HEK293 (cell line): ENCODE data around the gene CCR5AS.

ENCODE experiments used
- CTCF ChIA-PET: fragments of 350-600 bp; formaldehyde crosslinking; extraction: SDS; loops from one replicate; lab custom pipeline; 2021; ENCODE audit warnings: antibody characterized with exemption; lab: Yijun Ruan, JAX
- POLR2A ChIA-PET: fragments of 300-600 bp; formaldehyde crosslinking; extraction: SDS; loops from one replicate; lab custom pipeline; 2020; ENCODE audit warnings: antibody characterized with exemption, inconsistent platforms; lab: Yijun Ruan, JAX
- H3K27ac ChIP-seq: fragments of 200-500 bp; sonication (Bioruptor generic); 2 replicates; pipeline ENCODE4 v1.5.1; 2014; ENCODE audit warnings: low read depth, low read length, control low read depth, inconsistent platforms; ENCODE audit errors: extremely low read depth
- H3K36me3 ChIP-seq, 2 experiments: fragments of 200-500 bp in 1 of 2; sonication (Bioruptor generic) in 1 of 2; 1 replicate in 1 of 2; 2 replicates in 1 of 2; pipeline ENCODE4 v1.5.1; 2014 to 2017; ENCODE audit warnings: inconsistent platforms in 2 of 2, low read length in 2 of 2; ENCODE audit not compliant: control insufficient read depth in 2 of 2, insufficient read depth in 1 of 2
- H3K4me1 ChIP-seq: fragments of 200-500 bp; sonication (Bioruptor generic); 2 replicates; pipeline ENCODE4 v1.5.1; 2014; ENCODE audit warnings: mild to moderate bottlenecking, low read length, inconsistent platforms; ENCODE audit not compliant: control insufficient read depth, insufficient read depth
- H3K4me3 ChIP-seq: 2 replicates; pipeline ENCODE4 v1.5.1; 2011; ENCODE audit warnings: low read depth, mild to moderate bottlenecking, control low read depth, low read length, moderate library complexity
- H3K9me3 ChIP-seq: fragments of 200-500 bp; sonication (Bioruptor generic); 2 replicates; pipeline ENCODE4 v1.5.1; 2014; ENCODE audit warnings: low read depth, low read length, inconsistent platforms; ENCODE audit not compliant: control insufficient read depth, insufficient read depth
- EGR2 ChIP-seq: fragments of 450-650 bp; formaldehyde crosslinking; IDR thresholded peaks from 2 replicates; pipeline ENCODE4 v1.5.1; 2016; ENCODE audit warnings: low read depth, missing biosample characterization, missing genetic modification characterization
- ELK4 ChIP-seq: IDR thresholded peaks from 2 replicates; pipeline ENCODE4 v1.6.1; 2011; ENCODE audit warnings: mild to moderate bottlenecking, low read depth, low read length, borderline replicate concordance
- KLF10 ChIP-seq: fragments of 450-650 bp; IDR thresholded peaks from 2 replicates; pipeline ENCODE4 v1.5.1; 2018; ENCODE audit warnings: missing biosample characterization, mild to moderate bottlenecking, missing genetic modification characterization
- KLF8 ChIP-seq: fragments of 450-650 bp; formaldehyde crosslinking; IDR thresholded peaks from 2 replicates; pipeline ENCODE4 v1.5.1; 2016; ENCODE audit warnings: missing biosample characterization, missing genetic modification characterization
- PRDM10 ChIP-seq: fragments of 450-650 bp; formaldehyde crosslinking; IDR thresholded peaks from 2 replicates; pipeline ENCODE4 v1.5.1; 2016; ENCODE audit warnings: missing biosample characterization, missing genetic modification characterization
- PRDM2 ChIP-seq: fragments of 450-650 bp; formaldehyde crosslinking; IDR thresholded peaks from 2 replicates; pipeline ENCODE4 v1.5.1; 2016; ENCODE audit warnings: missing biosample characterization, missing genetic modification characterization, borderline replicate concordance
- RBAK ChIP-seq: fragments of 450-650 bp; formaldehyde crosslinking; IDR thresholded peaks from 2 replicates; pipeline ENCODE4 v1.5.1; 2016; ENCODE audit warnings: missing biosample characterization, missing genetic modification characterization
- SCRT1 ChIP-seq: fragments of 450-650 bp; formaldehyde crosslinking; IDR thresholded peaks from 2 replicates; pipeline ENCODE4 v1.5.1; 2016; ENCODE audit warnings: missing biosample characterization, missing genetic modification characterization, borderline replicate concordance
- SP2 ChIP-seq: fragments of 450-650 bp; formaldehyde crosslinking; IDR thresholded peaks from 2 replicates; pipeline ENCODE4 v1.5.1; 2016; ENCODE audit warnings: missing biosample characterization, missing genetic modification characterization
- ZBTB48 ChIP-seq: fragments of 450-650 bp; formaldehyde crosslinking; IDR thresholded peaks from 2 replicates; pipeline ENCODE4 v1.5.1; 2016; ENCODE audit warnings: missing biosample characterization, missing genetic modification characterization
- ZFP69B ChIP-seq: fragments of 450-650 bp; formaldehyde crosslinking; IDR thresholded peaks from 2 replicates; pipeline ENCODE4 v1.5.1; 2016; ENCODE audit warnings: missing biosample characterization, missing genetic modification characterization
- ZNF146 ChIP-seq: fragments of 450-650 bp; formaldehyde crosslinking; IDR thresholded peaks from 2 replicates; pipeline ENCODE4 v1.5.1; 2016; ENCODE audit warnings: missing biosample characterization, missing genetic modification characterization
- ZNF169 ChIP-seq: fragments of 450-650 bp; formaldehyde crosslinking; IDR thresholded peaks from 2 replicates; pipeline ENCODE4 v1.5.1; 2016; ENCODE audit warnings: missing biosample characterization, missing genetic modification characterization
- ZNF239 ChIP-seq: fragments of 450-650 bp; formaldehyde crosslinking; IDR thresholded peaks from 2 replicates; pipeline ENCODE4 v1.5.1; 2016; ENCODE audit warnings: missing biosample characterization, missing genetic modification characterization
- ZNF248 ChIP-seq: fragments of 450-650 bp; formaldehyde crosslinking; IDR thresholded peaks from 2 replicates; pipeline ENCODE4 v1.5.1; 2017; ENCODE audit warnings: missing biosample characterization, missing genetic modification characterization
- ZNF510 ChIP-seq: fragments of 450-650 bp; formaldehyde crosslinking; IDR thresholded peaks from 2 replicates; pipeline ENCODE4 v1.5.1; 2018; ENCODE audit warnings: mild to moderate bottlenecking, missing genetic modification characterization, missing biosample characterization; ENCODE audit not compliant: insufficient replicate concordance
- ZNF514 ChIP-seq: fragments of 450-650 bp; formaldehyde crosslinking; IDR thresholded peaks from 2 replicates; pipeline ENCODE4 v1.5.1; 2016; ENCODE audit warnings: missing biosample characterization, missing genetic modification characterization
- ZNF580 ChIP-seq: fragments of 450-650 bp; formaldehyde crosslinking; IDR thresholded peaks from 2 replicates; pipeline ENCODE4 v1.5.1; 2016; ENCODE audit warnings: missing biosample characterization, missing genetic modification characterization
- ZNF585B ChIP-seq: fragments of 450-650 bp; formaldehyde crosslinking; IDR thresholded peaks from 2 replicates; pipeline ENCODE4 v1.5.1; 2016; ENCODE audit warnings: missing biosample characterization, missing genetic modification characterization
- ZNF664 ChIP-seq: fragments of 450-650 bp; formaldehyde crosslinking; IDR thresholded peaks from 2 replicates; pipeline ENCODE4 v1.5.1; 2016; ENCODE audit warnings: missing biosample characterization, missing genetic modification characterization
- ZSCAN18 ChIP-seq: fragments of 450-650 bp; formaldehyde crosslinking; IDR thresholded peaks from 2 replicates; pipeline ENCODE4 v1.5.1; 2016; ENCODE audit warnings: missing biosample characterization, missing genetic modification characterization
- ZSCAN30 ChIP-seq: fragments of 450-650 bp; IDR thresholded peaks from 2 replicates; pipeline ENCODE4 v1.5.1; 2018; ENCODE audit warnings: missing biosample characterization, mild to moderate bottlenecking, missing genetic modification characterization, moderate library complexity

The CCR5AS gene

GRCh38 chr3:46399098-46399497, 7.8 kb downstream of the CCR5AS start:
- Histone ChIP-seq H3K4me3 (no peak overlapping the region), H3K36me3 (no peaks in the 10 kb centered on the region), H3K9me3 (no peaks in the 10 kb centered on the region), H3K27ac (no peak overlapping the region), H3K4me1 (no peaks in the 10 kb centered on the region)
- TF ChIP-seq EGR2 (0 out of 2 replicates have a peak, but pooled peaks have one; percentile 15), KLF8 (tag by site-specific recombination) (no peak)
- ChIA-PET POLR2A (no interaction called here), CTCF (interaction anchor here (0.6 to 1.4 kb wide), 2 partner anchors 21 to 209 kb away, joined by 3 to 4 read pairs; no protein-coding TSS in a partner anchor)

- CTCF ChIA-PET: interaction anchor here (1.4 kb wide), 1 partner anchor 20 kb away, joined by 4 read pairs; no protein-coding TSS in a partner anchor
- Histone ChIP-seq H3K4me3 (no peak overlapping the region), H3K9me3 (no peaks in the 10 kb centered on the region), H3K27ac (no peak overlapping the region), H3K4me1 (no peaks in the 10 kb centered on the region), H3K36me3 (no peaks in the 10 kb centered on the region)
- no peak for TF ChIP-seq ZNF510 (tag by site-specific recombination)
- TF ChIP-seq ZNF585B: no peak
- TF ChIP-seq PRDM2 (tag by site-specific recombination): no peak
- TF ChIP-seq PRDM10: no peak
- TF ChIP-seq KLF10 (tag by site-specific recombination): no peak
- no peak for TF ChIP-seq ZNF664
- no peak for TF ChIP-seq ZNF580 (tag by site-specific recombination)
- no peak for TF ChIP-seq ZFP69B (tag by site-specific recombination)
- no peak for TF ChIP-seq ZNF146
- no peak for TF ChIP-seq SCRT1 (tag by site-specific recombination)
- no peak for TF ChIP-seq ZNF239
- TF ChIP-seq RBAK (tag by site-specific recombination): no peak
- TF ChIP-seq ZNF248 (tag by site-specific recombination): no peak
- TF ChIP-seq SP2 (tag by site-specific recombination): no peak
- TF ChIP-seq ZNF169 (tag by site-specific recombination): no peak
- no peak for TF ChIP-seq ZSCAN30
- TF ChIP-seq ZSCAN18: no peak
- no peak for TF ChIP-seq ZBTB48 (tag by site-specific recombination)
- no peak for TF ChIP-seq ZNF514 (tag by site-specific recombination)
- TF ChIP-seq ELK4: no peak
- POLR2A ChIA-PET: no interaction called here
Observed at GRCh38 chr3:46398186-46398955, 8.5 kb downstream of the CCR5AS start.
